NCI-H2196 treated with DMSO at 0.1 percent for 48 hours (cell line): Measurements from ENCODE around the gene SCIMP.
"Not testable (repeated sequence)": the region's sequence is repeated elsewhere in the genome, so short reads cannot be mapped to it uniquely, and the experiment has no call there.

Source experiments
- DNase-seq: peaks from one replicate; lab custom pipeline; 2025; ENCODE audit not compliant: unreplicated experiment; lab: John Stamatoyannopoulos, UW

SCIMP gene

DNA sequence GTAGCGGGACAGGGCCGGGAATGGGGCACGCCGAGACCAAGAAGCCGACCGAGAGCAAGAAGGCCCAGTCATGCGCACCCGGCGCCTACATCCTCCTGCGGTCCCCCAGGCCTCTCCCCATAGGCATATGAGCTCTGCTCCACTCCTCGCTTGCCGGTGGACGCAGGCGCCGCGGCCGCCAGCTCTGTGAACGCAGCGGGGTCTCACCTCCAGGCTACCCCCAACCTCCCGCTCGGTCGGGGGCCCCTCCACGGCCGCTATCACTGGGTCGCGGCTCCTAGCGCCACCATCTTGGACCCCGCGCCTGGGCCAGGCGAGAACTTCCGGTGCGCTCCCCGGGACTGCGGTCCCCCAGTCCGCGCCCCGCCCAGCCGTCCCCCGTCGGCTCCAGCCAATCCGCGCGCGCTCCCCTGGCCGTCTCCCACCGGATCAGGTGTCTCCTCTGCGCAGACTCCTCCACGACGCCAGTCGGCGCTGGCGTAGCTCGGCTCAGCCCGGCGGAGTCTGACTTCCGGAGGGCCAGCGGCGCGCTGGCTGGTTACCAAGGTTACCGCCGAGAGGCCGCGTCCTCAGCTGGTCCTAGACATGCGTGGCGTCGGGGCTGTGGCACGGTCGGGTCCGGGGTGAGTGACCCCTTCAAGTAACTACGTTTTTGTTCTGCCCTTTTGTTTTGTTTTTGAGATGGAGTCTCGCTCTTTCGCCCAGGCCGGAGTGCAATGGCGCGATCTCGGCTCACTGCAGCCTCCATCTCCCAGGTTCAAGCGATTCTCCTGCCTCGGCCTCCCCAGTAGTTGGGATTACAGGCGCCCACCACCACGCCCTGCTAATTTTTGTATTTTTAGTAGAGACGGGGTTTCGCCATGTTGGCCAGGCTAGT is 42.9 kb downstream of the SCIMP start, which contains the start of gene ZNF594:
ZNF594 (minus strand) TSS at position 328 of the 877 bp plus-strand sequence. CDS start 7,612 bp downstream, outside the sequence.
- DNase-seq = peak; percentile 77

DNA sequence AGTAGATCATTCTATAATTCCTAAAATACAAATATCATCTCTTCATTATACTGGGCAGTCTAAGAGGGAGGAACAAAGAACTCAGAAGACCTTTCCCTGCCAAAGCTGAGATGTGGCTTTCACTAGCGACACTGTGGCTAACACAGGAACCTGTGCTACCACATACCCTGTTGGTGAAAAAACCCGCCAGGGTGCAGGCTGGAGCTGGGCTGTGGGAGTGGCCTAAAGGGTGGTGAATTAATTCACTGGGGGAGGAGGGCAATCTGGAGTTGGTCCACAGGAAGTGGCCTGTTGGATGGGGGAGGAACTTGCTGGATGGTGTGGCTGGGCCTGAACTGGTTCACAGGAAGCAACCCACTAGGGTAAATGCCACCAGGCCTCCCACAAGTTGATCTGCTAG is 50.4 kb downstream of the SCIMP start:
- no peak for DNase-seq

- DNase-seq = no peak
Measured at GRCh38 chr17:5183410-5183793, 51.3 kb downstream of the SCIMP start.

GRCh38 chr17:5182597-5183409 is 51.9 kb downstream of the SCIMP start:
- no peak for DNase-seq

GRCh38 chr17:5181509-5182305 is 53.0 kb downstream of the SCIMP start:
- DNase-seq = no peak

GRCh38 chr17:5179003-5179402 is 55.7 kb downstream of the SCIMP start:
- no peak for DNase-seq

- DNase-seq = not testable (repeated sequence)
Measured at GRCh38 chr17:5175027-5175426, 59.6 kb downstream of the SCIMP start.

- not testable (repeated sequence) for DNase-seq
Measured at GRCh38 chr17:5165791-5166564, 68.7 kb downstream of the SCIMP start.

DNA sequence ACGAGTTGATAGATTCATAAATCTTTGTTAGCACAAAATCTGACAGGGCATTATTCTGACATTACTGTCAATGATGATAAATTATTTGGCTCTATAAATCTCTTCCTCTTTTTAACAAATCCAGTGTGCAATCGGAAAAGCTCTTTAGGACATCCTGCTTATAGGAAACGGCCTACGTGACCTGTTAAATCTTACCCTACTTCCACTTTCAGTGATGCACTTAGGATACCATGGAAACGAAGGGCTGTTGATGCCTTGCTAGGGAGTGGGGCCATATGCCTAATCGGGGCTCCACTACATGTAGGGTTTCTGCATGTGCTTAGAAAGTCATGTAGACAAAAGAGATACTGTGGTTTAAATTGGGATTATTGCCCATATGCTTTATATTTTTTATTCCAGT is 70.2 kb downstream of the SCIMP start:
- DNase-seq = no peak

GRCh38 chr17:5161793-5162192 is 72.9 kb downstream of the SCIMP start:
- not testable (repeated sequence) for DNase-seq

- not testable (repeated sequence) for DNase-seq
Measured at GRCh38 chr17:5160702-5161101, 74.0 kb downstream of the SCIMP start.
